Bone marrow (tissue), 2 donors: Measurements from ENCODE around the gene CD300LB.
A peak's percentile ranks its signal among the peaks of the same experiment; 100 is the strongest.
"Not testable (repeated sequence)": the region's sequence is repeated elsewhere in the genome, so short reads cannot be mapped to it uniquely, and the experiment has no call there.

Source experiments
- DNase-seq, 2 donors: peaks; one replicate each; lab custom pipeline; 2025; lab: John Stamatoyannopoulos, UW

Gene CD300LB

GRCh38 chr17:74525781-74526288 is 5.4 kb downstream of the CD300LB start:
- DNase-seq: no peak

GRCh38 chr17:74525465-74525725 is 5.9 kb downstream of the CD300LB start:
- DNase-seq: no peak

GRCh38 chr17:74524653-74525464 is 6.4 kb downstream of the CD300LB start:
- DNase-seq: no peak

- no peak for DNase-seq
These were observed 8.0 kb downstream of the CD300LB start for GRCh38 chr17:74523308-74523707.

GRCh38 chr17:74522381-74523105 is 8.7 kb downstream of the CD300LB start:
- DNase-seq: no peak

GRCh38 chr17:74521701-74522201 is 9.5 kb downstream of the CD300LB start:
- no peak for DNase-seq

- no peak for DNase-seq
These were observed 10.3 kb downstream of the CD300LB start for GRCh38 chr17:74520790-74521480.

- peak in 1 of 2 donors; percentile 86 for DNase-seq
These were observed 11.2 kb downstream of the CD300LB start for GRCh38 chr17:74520016-74520434.

GRCh38 chr17:74518413-74518981 is 12.8 kb downstream of the CD300LB start:
- DNase-seq: not testable (repeated sequence)

- no peak for DNase-seq
These were observed 14.5 kb downstream of the CD300LB start for GRCh38 chr17:74516561-74517328.

- DNase-seq: no peak
These were observed 15.3 kb downstream of the CD300LB start for GRCh38 chr17:74515941-74516340.

GRCh38 chr17:74514632-74515334 is 16.5 kb downstream of the CD300LB start:
- DNase-seq: peak in 1 of 2 donors; percentile 79

GRCh38 chr17:74513987-74514631 is 17.2 kb downstream of the CD300LB start:
- DNase-seq: peak; percentile 19 to 79

GRCh38 chr17:74512624-74513091 is 18.6 kb downstream of the CD300LB start:
- peak; percentile 44 to 91 for DNase-seq

- DNase-seq: no peak
These were observed 19.2 kb downstream of the CD300LB start for GRCh38 chr17:74512036-74512435.

GRCh38 chr17:74508156-74508555 is 23.1 kb downstream of the CD300LB start:
- no peak for DNase-seq

GRCh38 chr17:74503949-74504348 is 27.3 kb downstream of the CD300LB start:
- not testable (repeated sequence) for DNase-seq

GRCh38 chr17:74502861-74503260 is 28.4 kb downstream of the CD300LB start:
- no peak for DNase-seq

- DNase-seq: no peak
These were observed 31.3 kb downstream of the CD300LB start for GRCh38 chr17:74499992-74500391.

- no peak for DNase-seq
These were observed 33.8 kb downstream of the CD300LB start for GRCh38 chr17:74497471-74497870.
